Measurements from ENCODE around the gene PTPN6. TPM values are rescaled to one million over a fixed set of nuclear protein-coding genes. Genes with fewer than 3 reads are reported as not detected.

The PTPN6 gene
- total RNA-seq, 1 experiment from 2014 or later: not detected

DNA sequence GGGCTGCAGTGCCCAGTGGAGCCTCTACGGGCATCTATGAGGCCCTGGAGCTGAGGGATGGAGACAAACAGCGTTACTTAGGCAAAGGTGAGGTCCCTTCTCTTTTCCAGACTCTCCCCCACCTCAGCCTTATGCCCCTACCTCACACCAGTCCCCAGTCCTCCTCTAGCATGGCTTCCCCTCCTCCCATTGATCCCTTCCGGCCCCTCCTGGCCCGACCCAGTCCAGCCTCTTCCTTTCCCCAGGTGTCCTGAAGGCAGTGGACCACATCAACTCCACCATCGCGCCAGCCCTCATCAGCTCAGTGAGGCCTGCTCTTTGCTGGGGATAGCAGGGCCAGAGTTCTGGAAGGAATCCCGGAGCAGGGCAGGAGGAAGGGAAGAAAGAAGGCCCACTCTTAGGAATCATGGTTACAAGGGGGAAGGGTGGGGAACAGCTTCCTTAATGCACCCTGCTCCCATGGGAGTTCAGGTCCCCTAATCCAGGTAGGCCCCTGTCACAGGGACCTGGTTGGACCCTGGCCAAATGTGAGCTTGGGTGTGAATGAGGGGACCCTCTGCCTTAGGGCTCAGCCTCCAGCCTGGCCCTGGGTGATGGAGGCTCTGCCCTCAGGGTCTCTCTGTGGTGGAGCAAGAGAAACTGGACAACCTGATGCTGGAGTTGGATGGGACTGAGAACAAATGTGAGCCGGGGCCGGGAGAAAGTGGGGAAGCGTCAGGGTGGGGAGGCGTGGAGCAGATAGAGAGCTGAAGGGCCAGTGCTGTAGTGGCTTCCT, 34.5 kb upstream of the PTPN6 start:
- no peaks in the 10 kb centered on the region for H3K27me3 ChIP-seq (replicated peaks)
- peaks cover 18% of the 10 kb centered on the region for H3K4me1 ChIP-seq (replicated peaks)
- H3K9me3 ChIP-seq (replicated peaks): no peaks in the 10 kb centered on the region
- H3K27ac ChIP-seq: no peak overlapping the region
- no peak for DNase-seq (ENCODE audit: low read depth in 1 of 2, low spot score in 2 of 2)
- no peak overlapping the region for H3K4me3 ChIP-seq
- no peaks in the 10 kb centered on the region for H3K36me3 ChIP-seq

DNA sequence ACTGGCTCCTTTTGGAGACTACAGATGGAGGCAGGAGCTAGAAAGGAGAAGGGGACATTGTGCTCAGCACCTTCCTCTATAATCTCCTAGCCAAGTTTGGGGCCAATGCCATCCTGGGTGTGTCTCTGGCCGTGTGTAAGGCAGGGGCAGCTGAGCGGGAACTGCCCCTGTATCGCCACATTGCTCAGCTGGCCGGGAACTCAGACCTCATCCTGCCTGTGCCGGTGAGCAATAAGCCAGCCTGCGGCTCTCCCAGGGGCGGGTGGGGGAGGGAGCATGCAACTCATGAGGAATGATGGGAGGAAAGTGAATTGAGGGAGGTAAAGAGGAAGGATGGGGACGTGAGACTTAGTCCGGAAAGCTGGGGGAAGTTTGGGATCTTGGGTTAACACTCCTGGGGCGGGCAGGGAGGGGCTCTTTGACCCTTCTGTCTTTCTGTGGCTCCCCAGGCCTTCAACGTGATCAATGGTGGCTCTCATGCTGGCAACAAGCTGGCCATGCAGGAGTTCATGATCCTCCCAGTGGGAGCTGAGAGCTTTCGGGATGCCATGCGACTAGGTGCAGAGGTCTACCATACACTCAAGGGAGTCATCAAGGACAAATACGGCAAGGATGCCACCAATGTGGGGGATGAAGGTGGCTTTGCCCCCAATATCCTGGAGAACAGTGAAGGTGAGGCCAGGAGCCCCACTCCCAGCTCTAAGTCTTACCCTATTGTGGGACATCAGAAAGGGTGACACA, 33.5 kb upstream of the PTPN6 start:
- DNase-seq (ENCODE audit: low read depth in 1 of 2, low spot score in 2 of 2): no peak
- Histone ChIP-seq H3K4me1 (replicated peaks) (peaks cover 18% of the 10 kb centered on the region), H3K27me3 (replicated peaks) (no peaks in the 10 kb centered on the region), H3K27ac (no peak overlapping the region), H3K36me3 (no peaks in the 10 kb centered on the region), H3K9me3 (replicated peaks) (no peaks in the 10 kb centered on the region), H3K4me3 (no peak overlapping the region)

DNA sequence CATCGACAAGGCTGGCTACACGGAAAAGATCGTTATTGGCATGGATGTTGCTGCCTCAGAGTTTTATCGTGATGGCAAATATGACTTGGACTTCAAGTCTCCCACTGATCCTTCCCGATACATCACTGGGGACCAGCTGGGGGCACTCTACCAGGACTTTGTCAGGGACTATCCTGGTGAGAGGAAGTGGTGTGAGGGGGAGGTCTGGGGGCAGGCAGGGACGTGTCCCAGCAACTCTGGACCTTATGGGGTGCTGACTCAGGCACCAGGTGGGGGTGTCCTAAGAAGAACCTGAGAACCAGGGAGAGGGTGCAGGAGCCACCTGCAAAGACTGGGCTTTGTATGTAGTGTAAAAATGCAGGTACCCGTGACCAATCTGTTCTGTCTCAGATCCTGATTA, 31.6 kb upstream of the PTPN6 start:
- H3K27me3 ChIP-seq (replicated peaks): no peaks in the 10 kb centered on the region
- H3K36me3 ChIP-seq: no peaks in the 10 kb centered on the region
- H3K4me1 ChIP-seq (replicated peaks): peaks cover 12% of the 10 kb centered on the region
- H3K4me3 ChIP-seq: no peak overlapping the region
- DNase-seq (ENCODE audit: low read depth in 1 of 2, low spot score in 2 of 2): no peak
- H3K9me3 ChIP-seq (replicated peaks): no peaks in the 10 kb centered on the region
- no peak overlapping the region for H3K27ac ChIP-seq

DNA sequence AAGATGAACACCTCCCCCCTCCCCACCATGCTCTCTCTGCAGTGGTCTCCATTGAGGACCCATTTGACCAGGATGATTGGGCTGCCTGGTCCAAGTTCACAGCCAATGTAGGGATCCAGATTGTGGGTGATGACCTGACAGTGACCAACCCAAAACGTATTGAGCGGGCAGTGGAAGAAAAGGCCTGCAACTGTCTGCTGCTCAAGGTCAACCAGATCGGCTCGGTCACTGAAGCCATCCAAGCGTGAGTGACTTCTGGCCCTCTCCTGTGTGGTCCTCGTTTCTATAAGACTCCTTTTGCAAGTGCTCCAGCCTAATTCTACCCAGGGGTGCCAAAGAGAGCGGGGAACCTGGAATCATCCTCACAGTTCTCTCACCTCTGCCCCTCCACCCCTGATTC, 29.6 kb upstream of the PTPN6 start:
- Histone ChIP-seq H3K27ac (no peak overlapping the region), H3K9me3 (replicated peaks) (no peaks in the 10 kb centered on the region), H3K4me3 (no peak overlapping the region), H3K27me3 (replicated peaks) (no peaks in the 10 kb centered on the region), H3K36me3 (no peaks in the 10 kb centered on the region), H3K4me1 (replicated peaks) (peaks cover 23% of the 10 kb centered on the region)
- no peak for DNase-seq (ENCODE audit: low read depth in 1 of 2, low spot score in 2 of 2)

DNA sequence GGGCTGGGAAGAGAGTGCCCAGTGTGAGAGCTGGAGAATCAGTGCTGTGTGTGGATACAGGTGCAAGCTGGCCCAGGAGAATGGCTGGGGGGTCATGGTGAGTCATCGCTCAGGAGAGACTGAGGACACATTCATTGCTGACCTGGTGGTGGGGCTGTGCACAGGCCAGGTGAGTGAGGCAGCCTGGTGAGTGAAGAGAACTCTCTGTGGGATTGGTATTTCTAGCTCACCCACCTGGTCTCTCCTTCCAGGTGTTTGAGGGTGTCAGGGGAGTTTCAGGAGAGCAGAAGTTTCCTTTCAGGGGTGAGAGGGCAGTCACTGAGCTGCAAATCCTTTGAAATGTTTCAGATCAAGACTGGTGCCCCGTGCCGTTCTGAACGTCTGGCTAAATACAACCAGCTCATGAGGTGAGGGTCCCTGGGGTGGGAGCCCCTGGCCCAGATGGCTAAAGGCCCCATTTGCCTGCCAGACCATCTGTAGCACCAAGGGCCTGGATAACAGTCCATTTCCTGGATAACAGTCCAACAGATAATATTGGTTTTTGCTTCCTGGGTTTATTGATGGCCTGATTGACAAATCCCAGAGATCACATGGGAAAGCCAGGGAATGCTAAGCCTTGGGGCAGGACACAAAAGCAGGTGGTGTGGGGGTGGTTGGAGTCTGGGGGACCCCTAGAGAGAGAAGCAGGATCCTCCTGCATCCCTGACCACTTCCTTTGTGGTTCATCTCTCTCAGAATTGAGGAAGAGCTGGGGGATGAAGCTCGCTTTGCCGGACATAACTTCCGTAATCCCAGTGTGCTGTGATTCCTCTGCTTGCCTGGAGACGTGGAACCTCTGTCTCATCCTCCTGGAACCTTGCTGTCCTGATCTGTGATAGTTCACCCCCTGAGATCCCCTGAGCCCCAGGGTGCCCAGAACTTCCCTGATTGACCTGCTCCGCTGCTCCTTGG, 28.9 kb upstream of the PTPN6 start:
- Histone ChIP-seq H3K4me1 (replicated peaks) (peaks cover 31% of the 10 kb centered on the region), H3K27me3 (replicated peaks) (no peaks in the 10 kb centered on the region), H3K27ac (no peak overlapping the region), H3K4me3 (no peak overlapping the region), H3K36me3 (no peaks in the 10 kb centered on the region), H3K9me3 (replicated peaks) (no peaks in the 10 kb centered on the region)
- DNase-seq (ENCODE audit: low read depth in 1 of 2, low spot score in 2 of 2): no peak

DNA sequence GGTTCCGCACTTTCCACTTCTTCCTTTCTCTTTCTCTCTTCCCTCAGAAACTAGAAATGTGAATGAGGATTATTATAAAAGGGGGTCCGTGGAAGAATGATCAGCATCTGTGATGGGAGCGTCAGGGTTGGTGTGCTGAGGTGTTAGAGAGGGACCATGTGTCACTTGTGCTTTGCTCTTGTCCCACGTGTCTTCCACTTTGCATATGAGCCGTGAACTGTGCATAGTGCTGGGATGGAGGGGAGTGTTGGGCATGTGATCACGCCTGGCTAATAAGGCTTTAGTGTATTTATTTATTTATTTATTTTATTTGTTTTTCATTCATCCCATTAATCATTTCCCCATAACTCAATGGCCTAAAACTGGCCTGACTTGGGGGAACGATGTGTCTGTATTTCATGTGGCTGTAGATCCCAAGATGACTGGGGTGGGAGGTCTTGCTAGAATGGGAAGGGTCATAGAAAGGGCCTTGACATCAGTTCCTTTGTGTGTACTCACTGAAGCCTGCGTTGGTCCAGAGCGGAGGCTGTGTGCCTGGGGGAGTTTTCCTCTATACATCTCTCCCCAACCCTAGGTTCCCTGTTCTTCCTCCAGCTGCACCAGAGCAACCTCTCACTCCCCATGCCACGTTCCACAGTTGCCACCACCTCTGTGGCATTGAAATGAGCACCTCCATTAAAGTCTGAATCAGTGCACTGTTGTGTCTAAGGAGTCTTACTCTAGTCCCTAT, 28.0 kb upstream of the PTPN6 start:
- Histone ChIP-seq H3K36me3 (no peaks in the 10 kb centered on the region), H3K27ac (no peak overlapping the region), H3K27me3 (replicated peaks) (no peaks in the 10 kb centered on the region), H3K4me3 (no peak overlapping the region), H3K9me3 (replicated peaks) (no peaks in the 10 kb centered on the region), H3K4me1 (replicated peaks) (peaks cover 32% of the 10 kb centered on the region)
- DNase-seq (ENCODE audit: low read depth in 1 of 2, low spot score in 2 of 2): no peak

DNA sequence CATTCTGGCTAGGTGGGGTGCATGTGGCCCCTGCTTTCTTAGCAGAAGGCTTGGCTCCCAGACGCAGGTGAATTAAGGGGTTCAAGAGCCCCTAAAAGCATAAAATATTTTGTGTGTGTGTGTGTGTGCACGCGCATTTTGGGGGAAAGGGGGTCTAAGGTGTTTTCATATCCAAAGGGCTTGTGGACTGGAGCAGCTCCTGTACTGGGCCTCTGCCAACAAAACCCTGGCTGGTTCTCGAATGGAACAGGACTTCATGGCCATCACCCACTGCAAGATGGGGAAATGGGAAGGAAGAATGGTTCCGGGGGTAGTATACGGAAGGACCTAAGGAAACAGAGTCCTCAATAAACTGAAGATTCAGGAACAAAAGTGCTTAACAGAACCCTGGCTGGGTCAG, 27.3 kb upstream of the PTPN6 start:
- no peaks in the 10 kb centered on the region for H3K9me3 ChIP-seq (replicated peaks)
- H3K27ac ChIP-seq: no peak overlapping the region
- H3K27me3 ChIP-seq (replicated peaks): no peaks in the 10 kb centered on the region
- 0 out of 2 replicates have a peak, but pooled peaks cover under 1% of the 10 kb centered on the region for H3K36me3 ChIP-seq
- no peak overlapping the region for H3K4me3 ChIP-seq
- DNase-seq (ENCODE audit: low read depth in 1 of 2, low spot score in 2 of 2): no peak
- H3K4me1 ChIP-seq (replicated peaks): peaks cover 32% of the 10 kb centered on the region

DNA sequence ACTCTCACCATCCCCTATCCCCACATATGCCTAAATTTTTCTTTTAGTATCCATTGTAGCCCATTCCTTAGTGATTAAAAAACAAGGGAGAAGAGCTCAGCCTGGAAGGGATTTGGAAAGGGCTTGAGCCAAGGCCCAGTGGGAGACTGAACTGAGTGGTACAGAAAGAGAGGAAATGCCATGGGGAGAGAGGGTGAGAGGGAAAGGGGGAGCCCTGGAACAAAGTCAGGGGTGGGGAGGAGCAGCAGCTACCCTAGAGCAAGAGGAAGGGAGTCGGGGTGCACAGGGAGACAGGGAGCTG, 26.0 kb upstream of the PTPN6 start:
- peaks cover 45% of the 10 kb centered on the region for H3K4me1 ChIP-seq (replicated peaks)
- H3K36me3 ChIP-seq: peaks cover 14% of the 10 kb centered on the region
- no peak for DNase-seq (ENCODE audit: low read depth in 1 of 2, low spot score in 2 of 2)
- H3K27ac ChIP-seq: peak overlapping the region; percentile 56
- no peak overlapping the region for H3K4me3 ChIP-seq
- no peaks in the 10 kb centered on the region for H3K27me3 ChIP-seq (replicated peaks)
- no peaks in the 10 kb centered on the region for H3K9me3 ChIP-seq (replicated peaks)

DNA sequence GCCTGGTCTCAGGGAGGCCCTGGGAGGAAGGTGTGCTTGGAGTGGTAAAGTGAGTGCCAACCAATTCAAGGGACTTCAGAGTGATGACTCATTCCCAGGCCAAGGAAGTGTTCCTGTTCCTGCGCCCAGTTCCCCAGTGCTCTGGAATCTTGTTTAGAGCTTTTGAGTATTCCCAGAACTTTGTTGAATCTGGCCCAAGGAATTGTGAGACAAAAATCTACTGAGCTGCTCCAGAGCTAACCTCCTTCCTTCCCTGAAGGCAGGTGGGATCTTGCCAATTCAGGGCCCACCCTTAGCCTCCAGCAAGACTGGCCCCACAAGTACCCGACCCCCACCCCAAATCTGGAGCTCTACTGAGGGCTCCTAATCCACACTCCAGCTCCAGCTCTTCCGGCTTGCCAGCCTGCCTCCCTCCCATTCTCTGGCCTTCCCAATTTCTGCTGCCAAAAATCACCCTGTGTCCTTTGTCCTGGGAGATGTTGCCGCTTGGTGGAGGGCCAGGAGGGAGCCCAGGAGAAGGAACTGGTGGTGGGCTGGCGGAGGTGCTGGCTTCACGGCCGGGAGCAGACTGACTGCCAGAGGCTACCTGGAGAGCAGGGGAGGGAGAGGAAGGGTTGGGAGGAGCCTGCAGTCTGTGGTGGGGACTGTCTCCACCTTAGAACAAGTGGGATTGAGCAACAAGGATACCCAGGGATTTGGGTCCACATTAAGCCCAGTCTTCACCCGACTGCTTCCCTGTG, 25.4 kb upstream of the PTPN6 start:
- peak overlapping the region; percentile 15; the same call in 1 of the 2 replicates for H3K4me3 ChIP-seq
- peak overlapping the region; percentile 56 for H3K27ac ChIP-seq
- peaks cover 19% of the 10 kb centered on the region for H3K36me3 ChIP-seq
- no peaks in the 10 kb centered on the region for H3K27me3 ChIP-seq (replicated peaks)
- peak; percentile 84 to 90 for DNase-seq (ENCODE audit: low read depth in 1 of 2, low spot score in 2 of 2)
- H3K9me3 ChIP-seq (replicated peaks): no peaks in the 10 kb centered on the region
- H3K4me1 ChIP-seq (replicated peaks): peaks cover 45% of the 10 kb centered on the region

DNA sequence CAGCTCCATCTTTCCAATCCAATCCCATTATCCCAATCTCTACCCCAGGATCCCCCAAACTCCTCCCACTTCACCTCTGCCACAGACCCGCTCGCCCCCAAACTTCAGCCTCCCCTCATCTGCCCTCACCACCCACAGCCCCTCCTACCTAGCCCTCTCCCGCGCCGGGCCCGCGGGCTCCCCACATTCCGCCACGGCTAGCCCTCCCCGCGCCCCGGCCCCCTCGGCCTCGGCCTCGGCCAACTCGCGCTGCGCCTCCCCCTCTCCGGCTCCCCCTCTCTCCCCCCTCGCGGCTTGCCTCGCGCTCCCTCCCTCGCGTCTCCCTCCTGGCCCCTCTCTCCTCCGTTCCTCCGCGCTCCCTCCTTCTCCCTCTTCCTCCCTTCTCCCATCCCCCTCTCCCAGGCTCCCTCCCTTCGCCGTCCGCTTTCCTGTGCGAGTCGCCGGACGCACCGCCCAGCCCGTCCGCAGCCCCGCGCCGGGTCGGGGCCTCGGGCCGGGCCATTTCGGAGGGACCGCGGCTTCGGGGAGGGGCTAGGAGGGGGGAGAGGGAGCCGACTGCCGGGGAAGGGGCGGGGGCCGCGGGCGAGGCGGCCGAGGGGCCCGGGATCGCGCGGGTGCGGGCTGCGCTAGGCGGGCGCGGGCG, 23.7 kb upstream of the PTPN6 start, which contains the start of gene ATN1:
TSS of gene ATN1 (plus strand) at position 581 of the 643 bp plus-strand sequence. CDS start 6,043 bp downstream, outside the sequence.
- H3K4me3 ChIP-seq: peak within 1 kb of the TSS; percentile 64
- H3K9me3 ChIP-seq (replicated peaks): no peaks in the 10 kb centered on the region
- H3K27ac ChIP-seq: peak within 1 kb of the TSS; percentile 76
- peak; percentile 72 to 93 for DNase-seq (ENCODE audit: low read depth in 1 of 2, low spot score in 2 of 2)
- peaks cover 28% of the 10 kb centered on the region for H3K36me3 ChIP-seq
- no peaks in the 10 kb centered on the region for H3K27me3 ChIP-seq (replicated peaks)
- peaks cover 49% of the 10 kb centered on the region for H3K4me1 ChIP-seq (replicated peaks)

DNA sequence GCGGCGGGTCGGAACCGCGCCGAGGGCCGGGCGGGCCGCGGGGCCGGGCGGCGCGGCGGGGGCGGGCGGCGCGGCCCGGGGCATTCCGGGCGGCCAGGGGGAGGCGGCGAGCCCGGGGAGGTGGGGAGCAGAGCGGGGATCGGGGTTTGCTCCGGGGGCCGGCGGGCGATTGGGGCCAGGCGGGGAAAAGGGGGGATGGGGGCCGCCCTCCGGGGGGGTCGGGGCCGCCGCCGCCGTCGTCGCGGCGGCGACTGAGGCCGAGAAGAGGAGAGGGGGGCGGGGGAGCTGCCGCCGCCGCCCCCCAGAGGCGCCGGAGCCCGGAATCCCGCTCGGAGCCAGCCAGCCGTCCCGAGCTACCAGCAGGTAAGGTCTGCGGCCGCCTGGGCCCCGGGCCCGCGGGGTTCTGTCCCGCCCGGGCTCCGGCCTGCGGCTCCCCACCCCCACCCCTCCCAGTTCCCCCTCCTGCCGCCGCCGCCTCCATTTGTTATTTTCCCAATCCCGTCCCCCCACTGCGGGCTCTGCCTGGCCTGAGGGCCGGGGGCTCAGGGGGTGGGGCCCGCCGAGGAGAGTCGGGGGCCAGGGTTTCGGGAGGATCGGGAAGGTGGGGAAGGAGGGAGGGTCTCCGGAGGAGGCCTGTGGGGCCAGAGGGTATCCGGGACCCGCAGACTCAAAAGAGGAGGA, 23.0 kb upstream of the PTPN6 start:
- H3K27ac ChIP-seq: no peak overlapping the region
- H3K4me3 ChIP-seq: peak overlapping the region; percentile 64
- DNase-seq (ENCODE audit: low read depth in 1 of 2, low spot score in 2 of 2): no peak

More for the DNA sequence above, 23.0 kb upstream of the PTPN6 start:
- H3K27me3 ChIP-seq (replicated peaks): no peaks in the 10 kb centered on the region
- peaks cover 35% of the 10 kb centered on the region for H3K36me3 ChIP-seq
- H3K4me1 ChIP-seq (replicated peaks): peaks cover 49% of the 10 kb centered on the region
- H3K9me3 ChIP-seq (replicated peaks): no peaks in the 10 kb centered on the region
